ENCODE measurements around the gene PKP3.
"Not testable (repeated sequence)": the region's sequence is repeated elsewhere in the genome, so short reads cannot be mapped to it uniquely, and the experiment has no call there.

Gene PKP3

DNA sequence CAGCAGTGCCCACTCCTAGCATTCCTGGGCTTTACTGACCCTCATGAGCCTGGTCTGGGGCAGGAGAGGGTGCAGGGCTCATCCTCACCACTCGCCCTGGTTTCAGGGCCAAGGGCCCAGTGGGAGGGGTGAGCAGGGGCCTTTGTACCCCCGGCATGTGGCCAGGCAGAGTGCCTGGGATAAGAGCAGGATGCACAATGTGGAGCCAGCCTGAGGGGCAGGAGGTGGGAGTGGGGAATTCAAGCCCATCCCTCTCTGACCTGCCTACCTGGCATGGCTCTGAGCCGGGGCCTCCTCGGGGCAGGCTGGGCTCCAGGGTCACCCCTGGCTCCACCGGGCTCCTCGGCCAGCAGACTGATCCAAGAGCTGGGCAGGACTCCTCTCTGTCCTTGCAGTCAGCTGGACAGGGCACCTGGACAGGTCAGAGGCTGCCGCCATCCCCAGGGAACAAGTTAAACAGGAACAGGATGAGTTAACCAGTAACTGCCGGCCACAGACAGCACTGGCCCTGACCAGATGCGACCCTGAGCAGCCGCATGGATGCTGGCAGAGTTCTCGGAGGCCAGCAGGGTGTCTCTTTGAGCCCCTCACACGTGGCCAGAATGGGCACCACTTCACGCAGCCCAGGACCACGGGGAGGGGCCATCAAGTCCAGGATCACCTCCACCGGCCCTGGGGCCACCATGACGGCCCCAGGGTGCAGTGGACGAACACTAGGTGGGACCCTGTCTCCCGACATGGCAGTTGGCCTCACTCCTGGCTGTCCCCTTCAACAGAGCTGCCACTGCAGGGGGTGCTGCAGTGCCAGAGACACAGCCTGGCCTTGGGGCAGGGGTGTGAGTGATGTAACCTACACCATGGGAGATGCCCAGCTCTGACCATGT is 15.8 kb downstream of the PKP3 start:
- DNase-seq (ENCODE audit: low spot score), result no peak

DNA sequence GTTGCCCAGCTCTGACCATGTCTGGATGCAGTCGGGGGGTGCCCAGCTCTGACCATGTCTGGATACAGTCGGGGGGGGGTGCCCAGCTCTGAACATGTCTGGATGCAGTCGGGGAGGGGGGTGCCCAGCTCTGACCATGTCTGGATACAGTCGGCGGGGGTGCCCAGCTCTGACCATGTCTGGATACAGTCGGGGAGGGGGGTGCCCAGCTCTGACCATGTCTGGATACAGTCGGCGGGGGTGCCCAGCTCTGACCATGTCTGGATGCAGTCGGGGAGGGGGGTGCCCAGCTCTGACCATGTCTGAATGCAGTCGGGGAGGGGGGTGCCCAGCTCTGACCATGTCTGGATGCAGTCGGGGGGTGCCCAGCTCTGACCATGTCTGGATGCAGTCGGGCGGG is 16.7 kb downstream of the PKP3 start:
- not testable (repeated sequence) for DNase-seq (ENCODE audit: low spot score)

DNA sequence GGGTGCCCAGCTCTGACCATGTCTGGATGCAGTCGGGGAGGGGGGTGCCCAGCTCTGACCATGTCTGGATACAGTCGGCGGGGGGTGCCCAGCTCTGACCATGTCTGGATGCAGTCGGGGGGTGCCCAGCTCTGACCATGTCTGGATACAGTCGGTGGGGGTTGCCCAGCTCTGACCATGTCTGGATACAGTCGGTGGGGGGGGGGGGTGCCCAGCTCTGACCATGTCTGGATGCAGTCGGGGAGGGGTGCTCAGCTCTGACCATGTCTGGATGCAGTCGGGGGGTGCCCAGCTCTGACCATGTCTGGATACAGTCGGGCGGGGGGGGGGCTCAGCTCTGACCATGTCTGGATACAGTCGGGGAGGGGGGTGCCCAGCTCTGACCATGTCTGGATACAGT is 17.5 kb downstream of the PKP3 start:
- DNase-seq (ENCODE audit: low spot score), result not testable (repeated sequence)

DNA sequence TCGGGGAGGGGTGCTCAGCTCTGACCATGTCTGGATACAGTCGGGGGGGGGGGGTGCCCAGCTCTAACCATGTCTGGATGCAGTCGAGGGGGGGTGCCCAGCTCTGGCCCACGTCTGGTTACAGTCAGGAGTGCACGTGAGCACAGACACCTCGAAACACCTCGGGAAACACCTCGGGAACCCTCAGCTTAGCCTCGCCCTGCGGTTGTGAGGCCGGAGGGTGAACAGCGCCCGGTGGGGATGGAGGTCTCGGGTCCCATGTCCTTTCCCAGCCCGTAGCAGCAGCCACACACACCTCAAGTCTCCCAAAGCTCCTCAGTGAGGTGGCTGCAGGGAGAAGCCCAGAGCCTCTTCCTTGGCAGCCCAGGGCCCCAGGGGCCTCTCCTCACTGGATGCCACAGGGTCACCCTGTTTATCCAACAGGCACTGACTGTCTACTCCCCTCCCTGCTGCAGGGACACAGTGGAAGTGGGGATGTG is 18.7 kb downstream of the PKP3 start:
- no peak for DNase-seq (ENCODE audit: low spot score)

DNA sequence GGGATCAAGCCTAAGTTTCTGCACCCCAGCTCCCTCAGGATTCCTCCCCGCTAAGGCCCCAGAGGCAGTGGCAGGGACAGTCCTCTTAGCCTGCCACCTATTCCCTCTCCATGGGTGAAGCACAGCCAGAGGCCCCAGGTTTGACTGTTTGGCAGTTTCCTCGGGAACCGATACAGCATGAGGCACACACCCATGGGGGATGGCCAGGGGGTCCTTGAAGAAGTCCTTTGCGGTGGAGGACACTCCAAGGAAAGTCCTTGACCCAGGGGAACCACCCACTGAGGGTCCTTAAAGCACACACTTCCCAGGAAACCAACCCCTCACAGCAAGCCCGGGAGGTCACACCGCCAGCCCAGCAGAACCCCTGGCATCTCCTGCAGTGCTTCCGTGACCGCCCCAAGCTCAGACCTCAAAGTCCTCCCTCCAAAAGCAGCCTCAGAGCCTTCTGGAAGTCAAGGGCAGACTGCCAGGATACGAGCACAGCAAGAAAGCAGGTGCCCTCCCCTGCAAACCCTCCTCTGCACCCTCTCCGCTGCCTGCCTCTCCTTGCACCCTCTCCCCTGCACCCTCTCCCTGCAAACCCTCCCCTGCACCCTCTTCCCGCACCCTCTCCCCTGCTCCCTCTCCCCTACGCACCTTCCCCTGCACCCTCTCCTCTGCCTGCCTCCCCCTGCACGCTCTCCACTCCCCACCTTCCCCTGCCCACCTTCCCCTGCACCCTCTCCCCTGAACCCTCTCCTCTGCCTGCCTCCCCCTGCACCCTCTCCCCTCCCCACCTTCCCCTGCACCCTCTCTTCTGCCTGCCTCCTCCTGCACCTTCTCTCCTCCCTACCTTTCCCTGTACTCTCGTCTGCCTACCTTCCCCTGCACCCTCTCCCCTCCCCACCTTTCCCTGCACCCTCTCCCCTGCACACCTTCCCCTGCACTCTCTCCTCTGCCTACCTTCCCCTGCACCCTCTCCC is 19.4 kb downstream of the PKP3 start:
- no peak for DNase-seq (ENCODE audit: low spot score)

DNA sequence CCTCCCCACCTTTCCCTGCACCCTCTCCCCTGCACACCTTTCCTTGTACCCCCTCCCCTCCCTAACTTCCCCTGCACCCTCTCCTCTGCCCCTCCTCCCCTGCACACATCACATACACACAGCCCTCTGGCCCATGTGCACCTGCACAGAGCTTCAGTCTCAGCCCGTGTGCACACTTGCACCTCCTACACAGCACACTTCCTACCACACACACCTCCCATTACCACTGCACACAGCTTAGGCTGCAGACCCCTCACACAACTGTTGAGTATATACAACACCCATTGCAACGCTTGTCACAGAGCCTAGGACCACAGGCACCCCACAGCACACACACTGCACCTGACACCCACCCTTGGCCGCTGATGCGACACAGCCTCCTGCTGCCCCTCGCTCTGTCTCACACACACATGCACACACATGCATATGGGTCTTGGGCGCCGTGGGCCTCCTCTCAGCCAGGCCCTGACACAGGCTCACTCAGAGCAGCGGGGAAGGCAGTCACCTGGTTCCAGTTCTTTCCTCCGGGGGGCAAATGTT is 20.4 kb downstream of the PKP3 start:
- no peak for DNase-seq (ENCODE audit: low spot score)

DNA sequence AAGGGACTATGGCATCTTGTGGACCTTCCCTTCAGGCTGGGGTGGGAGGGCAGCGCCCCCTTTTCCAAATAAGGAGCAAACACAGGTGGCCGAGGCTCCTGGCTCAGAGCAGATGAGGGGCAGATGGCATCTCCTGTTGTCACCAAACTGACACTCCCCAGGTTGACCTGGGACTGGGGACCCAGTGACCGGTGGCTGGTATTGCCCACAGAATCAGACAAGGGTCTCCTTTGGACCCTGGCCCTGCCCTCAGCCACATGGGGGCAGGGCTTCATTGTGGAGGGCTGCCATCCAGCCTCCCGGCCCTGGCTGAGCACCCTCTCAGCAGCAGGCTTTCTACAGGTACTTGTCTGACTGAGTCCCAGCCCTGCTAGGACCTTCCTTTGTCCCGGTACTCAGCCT is 21.6 kb downstream of the PKP3 start:
- DNase-seq (ENCODE audit: low spot score), result no peak

DNA sequence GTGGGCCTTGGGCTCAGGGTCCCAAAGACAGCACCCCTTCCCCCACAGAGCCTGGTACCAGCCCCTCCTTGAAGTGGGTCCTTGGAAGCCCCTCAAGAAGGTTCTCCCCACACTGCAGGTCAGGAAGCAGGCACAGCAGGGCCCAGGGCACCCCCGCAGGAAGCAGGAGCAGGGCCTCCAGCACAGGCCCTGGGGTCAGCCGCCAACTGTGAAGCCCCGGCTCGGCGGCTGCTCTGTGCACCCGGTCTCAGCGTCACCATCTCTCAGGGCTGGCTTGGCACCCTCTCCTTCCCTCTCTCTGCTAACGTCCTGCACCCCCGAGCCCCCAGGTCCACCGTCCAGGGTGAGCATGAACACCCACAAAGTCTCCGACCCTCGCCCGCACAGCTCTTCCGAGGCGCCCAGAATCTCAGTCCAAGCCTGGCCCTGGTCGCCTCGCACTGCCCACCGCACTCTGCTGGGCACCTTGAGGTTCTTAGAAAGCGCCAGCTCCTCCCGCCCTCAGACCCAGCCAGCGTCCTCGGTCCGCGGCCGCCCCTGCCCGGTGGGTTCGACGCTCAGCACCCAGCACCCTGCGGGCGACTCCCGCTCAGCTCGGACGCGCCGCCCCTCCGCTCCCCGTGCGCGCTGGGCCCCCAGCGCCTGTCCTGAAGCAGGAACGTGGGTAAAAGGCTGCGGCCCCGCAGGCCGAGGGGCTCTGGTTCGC is 22.2 kb downstream of the PKP3 start:
- no peak for DNase-seq (ENCODE audit: low spot score)

DNA sequence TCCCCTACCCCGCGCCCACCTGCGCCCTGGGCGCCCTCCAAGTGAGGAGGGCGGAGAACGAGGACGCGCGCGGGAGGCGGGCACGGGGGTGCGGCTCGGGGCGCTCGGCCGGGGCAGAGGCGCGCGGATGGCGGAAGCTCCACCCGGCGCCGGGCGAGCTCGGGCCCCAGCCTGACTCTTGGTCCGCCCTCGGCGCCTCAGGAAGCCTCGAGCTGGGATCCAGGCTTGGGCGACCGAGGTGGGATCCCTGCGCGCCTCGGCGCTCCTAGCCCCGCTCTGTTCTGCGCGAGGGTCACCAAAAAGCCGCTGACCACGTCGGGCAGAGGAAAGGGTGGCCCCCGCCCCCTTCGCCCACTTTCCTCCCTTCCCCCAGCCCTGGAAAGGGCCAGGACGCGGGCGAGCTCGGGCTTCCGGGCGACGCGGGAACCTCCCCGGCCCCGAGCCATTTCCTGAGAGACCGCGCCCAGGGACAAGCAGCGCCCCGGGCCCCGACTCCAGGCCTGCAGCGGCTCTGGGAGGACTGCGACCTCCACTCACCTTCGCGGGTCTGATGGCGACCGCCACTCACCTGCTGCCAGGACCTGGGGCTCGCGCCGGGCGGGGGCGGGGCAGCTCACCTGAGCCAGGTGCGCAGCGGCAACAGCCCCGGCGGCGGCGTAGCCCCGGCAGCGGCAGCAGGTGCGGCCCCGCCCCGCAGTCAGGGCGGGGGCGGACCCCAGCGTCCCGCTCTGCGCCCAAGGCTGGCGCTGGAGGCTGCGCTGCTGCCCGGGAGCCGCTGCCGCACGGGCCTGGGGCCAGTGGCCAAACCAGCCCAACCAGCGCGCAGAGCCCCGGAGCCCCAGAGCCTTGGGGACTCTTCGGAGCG is 23.0 kb downstream of the PKP3 start:
- DNase-seq (ENCODE audit: low spot score), result peak; percentile 72

DNA sequence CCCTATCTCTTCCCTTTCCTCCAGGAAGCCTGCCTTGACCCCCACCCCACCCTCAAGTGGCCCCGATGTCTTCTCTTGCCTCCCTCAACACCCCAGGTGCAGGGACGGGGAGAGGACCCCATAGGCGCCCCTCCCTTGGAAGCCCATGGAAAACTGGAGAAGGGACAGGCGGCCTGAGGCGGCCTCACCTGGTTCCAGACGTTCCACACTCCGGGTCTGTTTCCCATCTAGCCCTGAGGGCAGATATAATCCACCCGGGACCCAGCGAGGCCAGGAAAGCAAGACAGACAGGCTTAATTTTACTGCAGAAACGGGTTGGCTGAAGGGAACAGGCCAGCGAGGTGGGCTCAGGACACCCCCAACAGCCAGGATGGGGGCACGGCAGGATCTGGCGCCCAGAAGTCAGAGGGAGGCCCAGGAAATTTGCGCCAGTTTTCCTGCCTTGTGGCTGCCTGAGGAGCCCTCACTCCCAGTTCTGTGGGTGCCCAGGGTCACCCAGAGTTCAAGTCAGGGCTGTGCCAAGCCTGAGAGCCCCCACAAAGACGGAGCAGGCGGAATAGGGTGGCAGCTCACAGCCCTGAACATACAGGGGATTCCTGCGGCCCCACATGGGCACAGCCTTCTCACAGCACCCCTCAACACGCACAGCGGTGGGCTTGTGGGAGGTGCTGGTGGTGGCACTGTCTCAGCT is 23.8 kb downstream of the PKP3 start:
- no peak for DNase-seq (ENCODE audit: low spot score)

DNA sequence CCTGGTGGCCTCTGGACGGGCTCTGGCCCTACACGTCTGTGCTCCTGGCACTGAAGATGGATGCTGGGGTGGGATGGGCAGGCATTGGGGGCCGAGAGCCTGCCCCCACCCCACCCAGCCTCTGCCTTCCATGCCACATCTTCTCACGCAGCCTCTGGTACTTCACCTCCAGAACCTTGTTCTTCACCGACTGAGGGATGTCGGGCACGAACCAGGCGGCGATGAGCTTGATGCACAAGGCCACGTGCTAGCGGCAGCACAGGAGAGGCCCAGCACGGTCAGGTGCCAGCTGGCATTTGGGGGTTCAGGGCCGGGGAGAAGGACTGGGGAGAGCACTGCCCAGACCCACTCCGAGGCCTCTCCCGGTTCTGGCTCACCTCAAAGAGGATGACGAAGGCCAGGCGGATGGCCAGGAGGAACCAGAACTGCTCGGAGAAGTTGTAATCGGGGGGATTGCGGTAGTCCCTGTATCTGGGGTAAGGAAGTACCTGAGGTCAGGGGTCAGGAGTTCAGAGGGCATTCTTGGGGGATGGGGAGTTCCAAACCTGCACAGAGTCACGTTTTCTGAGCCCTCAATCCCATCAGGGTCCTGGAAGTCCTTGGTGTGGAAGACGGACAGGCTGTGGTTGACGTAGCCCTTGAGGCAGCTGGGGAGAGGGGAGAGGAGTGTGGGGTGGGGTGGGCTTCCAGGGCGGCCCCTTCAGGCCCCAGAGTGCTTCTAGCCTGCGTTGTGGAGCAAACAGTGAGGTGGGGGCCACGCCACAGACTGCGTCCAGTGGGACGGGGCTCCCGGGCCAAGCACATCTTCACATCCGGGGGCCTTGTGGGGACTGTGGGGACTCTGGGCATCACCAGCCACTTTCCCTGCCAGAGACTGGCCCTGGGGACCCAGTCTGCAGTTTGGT is 24.6 kb downstream of the PKP3 start:
- DNase-seq (ENCODE audit: low spot score), result no peak

DNA sequence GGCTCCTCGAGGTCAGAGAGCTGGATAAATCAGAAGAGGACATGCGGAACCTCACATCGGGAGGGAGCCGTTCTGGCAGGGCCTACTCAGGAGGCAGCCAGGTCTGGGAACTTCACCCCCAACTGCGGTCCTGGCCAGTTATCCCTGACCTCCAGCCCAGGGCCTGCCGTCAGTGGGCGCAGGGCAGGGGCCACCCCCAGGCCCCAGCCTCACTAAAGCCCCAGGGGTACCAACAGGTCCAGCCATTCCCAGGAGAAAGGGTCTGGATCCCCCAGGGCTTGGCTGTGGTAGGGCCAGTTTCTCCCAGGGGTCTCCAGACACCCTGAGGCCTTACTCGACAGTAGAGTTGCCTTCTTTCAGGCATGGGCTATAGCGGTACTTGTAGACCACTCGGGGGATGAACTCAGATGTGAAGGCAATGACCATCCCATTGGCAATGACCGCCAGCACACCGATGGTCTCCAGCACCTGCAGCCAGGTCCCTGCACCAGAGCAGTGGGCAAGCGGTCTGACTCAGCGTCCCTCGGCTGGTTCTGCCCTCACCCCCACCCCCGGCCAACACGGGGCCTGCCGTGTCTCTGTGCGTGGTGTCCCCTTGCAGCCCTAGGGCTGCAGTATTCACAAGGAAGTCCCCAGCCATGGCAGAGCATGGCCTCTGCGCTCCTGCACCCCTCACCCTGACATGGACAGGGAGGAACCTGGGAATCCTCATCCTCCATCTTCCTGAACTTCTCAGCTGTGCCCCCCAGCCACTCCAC is 25.4 kb downstream of the PKP3 start:
- no peak for DNase-seq (ENCODE audit: low spot score)

DNA sequence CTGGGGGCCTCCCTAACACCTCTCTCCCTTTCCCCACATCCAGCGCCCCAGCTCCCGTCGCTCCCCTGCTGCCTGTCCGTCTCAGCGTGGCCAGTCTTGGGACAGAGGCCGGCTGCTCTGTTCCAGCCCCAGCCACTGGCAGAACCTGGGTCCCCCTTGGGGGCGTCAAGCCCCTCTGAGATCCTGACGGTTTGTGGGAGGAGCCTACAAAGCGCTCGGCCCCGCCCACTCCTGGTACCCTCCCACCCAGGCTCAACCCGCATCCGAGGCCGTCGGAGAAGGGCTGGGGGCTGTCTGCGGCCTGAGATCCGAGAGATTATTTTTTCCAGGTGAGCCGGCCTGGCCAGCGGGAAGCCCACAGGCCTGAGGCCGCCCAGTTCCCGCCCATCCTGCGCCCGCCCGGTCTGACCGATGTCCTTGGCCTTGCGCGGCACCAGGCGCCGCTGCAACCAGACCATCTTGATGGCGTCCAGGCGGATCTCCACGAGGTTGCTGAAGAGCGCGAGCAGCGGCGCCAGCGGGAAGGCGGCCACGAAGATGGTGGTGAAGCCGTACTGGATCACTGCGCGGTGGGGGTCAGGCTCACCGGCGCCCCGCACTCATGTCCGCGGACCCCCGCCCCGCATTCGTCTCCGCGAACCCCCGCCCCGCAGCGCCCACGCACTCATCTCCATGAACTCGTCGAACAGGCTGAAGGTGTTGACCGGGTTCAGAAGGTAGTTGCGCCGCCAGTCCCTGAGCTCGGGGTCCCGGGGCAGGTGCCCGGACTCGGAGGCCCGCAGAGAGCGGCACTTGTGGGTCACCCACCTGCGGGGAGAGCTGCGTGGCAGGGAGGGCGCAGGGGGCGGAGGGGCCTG is 26.3 kb downstream of the PKP3 start:
- DNase-seq (ENCODE audit: low spot score), result no peak

DNA sequence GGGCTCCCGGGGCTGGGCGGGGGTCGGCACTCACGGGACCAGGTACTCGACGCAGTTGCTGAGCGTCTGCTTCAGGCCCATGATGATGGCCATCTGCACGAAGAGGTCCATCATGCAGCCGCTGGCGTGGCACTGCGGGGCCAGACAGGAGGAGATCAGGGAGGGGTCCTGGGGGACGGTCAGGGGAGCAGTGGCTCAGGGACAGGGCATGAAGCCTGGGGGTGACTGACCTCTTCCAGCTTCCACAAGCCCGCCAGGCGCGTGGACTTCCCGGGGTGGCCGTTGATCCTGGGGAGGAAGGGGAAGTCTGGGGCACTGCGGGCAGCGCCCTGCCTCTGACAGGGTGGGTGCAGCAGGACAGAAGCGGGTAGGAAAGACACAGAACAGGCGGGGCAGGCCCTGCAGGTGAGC is 26.9 kb downstream of the PKP3 start:
- no peak for DNase-seq (ENCODE audit: low spot score)

DNA sequence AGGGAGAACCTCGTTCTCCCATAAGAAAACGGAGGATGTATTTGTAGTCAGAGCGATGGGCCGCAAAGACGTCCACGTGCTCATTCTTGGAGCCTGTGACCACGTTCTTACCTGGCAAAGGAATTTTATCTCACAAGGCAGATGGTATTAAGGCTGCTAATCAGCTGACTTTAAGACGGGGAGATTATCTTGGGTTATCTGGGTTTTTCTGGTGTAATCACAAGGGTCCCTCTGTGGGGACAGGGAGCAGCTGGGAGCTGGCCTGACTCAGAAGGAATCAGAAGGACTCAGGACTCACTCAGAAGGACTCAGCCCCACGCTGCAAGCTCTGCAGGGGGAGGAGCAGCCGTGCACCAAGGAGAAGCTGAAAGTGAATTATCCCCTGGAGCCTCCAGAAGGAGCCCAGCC is 28.2 kb downstream of the PKP3 start:
- DNase-seq (ENCODE audit: low spot score), result no peak

DNA sequence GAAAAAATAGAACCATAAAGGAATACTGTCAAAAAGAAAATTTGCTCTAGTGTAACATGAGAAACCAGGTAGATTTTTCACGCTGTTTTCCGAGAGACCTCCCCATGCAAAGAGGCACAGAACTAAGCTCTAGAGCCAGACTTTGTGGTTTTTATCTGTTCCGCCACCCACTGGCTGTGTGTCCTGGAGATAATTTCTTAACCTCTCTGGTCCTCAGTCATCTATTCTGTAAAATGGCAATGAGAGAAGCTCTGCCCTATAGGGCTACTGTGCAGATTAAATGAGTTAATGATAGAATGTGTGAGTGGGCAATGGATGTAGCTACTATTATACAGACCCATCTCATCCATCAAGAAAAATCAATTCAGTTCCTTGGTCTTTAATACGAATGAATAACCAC is 30.2 kb downstream of the PKP3 start:
- DNase-seq (ENCODE audit: low spot score), result no peak

DNA sequence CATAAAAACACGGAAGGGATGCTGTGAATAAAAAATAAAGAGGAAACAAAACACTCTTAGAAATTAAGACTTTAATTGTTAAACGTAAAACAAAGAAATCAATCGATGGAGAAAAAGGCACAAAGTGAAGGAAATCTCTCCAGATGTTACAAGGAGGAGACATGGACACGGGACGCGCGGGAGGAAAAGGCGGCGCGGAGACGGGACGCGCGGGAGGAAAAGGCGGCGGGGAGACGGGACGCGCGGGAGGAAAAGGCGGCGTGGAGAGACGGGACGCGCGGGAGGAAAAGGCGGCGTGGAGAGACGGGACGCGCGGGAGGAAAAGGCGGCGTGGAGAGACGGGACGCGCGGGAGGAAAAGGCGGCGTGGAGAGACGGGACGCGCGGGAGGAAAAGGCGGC is 30.8 kb downstream of the PKP3 start:
- DNase-seq (ENCODE audit: low spot score), result not testable (repeated sequence)

DNA sequence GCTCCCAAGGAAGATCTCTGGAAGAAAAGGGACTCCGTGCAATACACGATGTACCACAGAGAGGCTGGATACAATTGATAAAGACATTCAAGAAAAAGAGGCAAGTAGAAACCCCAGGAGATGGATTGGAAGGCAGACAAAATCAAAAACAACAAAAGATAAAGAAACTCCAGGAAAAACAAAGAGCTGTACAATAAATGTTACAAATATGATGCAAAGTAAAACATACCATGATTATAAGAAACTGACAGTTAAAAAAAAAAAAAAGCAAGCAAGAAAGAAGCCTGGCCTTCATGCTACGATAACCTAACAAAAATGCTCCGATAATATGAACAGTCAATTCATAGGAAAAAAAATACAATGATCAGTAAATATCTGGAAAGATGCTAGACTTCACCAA is 31.3 kb downstream of the PKP3 start:
- DNase-seq (ENCODE audit: low spot score), result no peak

All from GM03348 (cell line).